GM18519 (cell line): Measurements from ENCODE around the gene SKAP1.
"Not testable (repeated sequence)": the region's sequence is repeated elsewhere in the genome, so short reads cannot be mapped to it uniquely, and the experiment has no call there.

Experiments
- ATAC-seq: cut with Tn5 transposase; IDR thresholded peaks from one replicate; pipeline ENCODE4 v1.9.1; 2021; ENCODE audit warnings: mild to moderate bottlenecking, moderate library complexity; ENCODE audit not compliant: unreplicated experiment, low FRiP score

Gene SKAP1

GRCh38 chr17:48251950-48252349, 178.1 kb downstream of the SKAP1 start:
- no peak for ATAC-seq

- no peak for ATAC-seq
Observed at GRCh38 chr17:48250949-48251348, 179.1 kb downstream of the SKAP1 start.

GRCh38 chr17:48250059-48250458, 180.0 kb downstream of the SKAP1 start:
- ATAC-seq, result not testable (repeated sequence)

- ATAC-seq, result no peak
Observed at GRCh38 chr17:48247603-48248002, 182.4 kb downstream of the SKAP1 start.

GRCh38 chr17:48247038-48247437, 183.0 kb downstream of the SKAP1 start:
- no peak for ATAC-seq

- ATAC-seq, result no peak
Observed at GRCh38 chr17:48246612-48247011, 183.4 kb downstream of the SKAP1 start.

GRCh38 chr17:48245465-48246033, 184.5 kb downstream of the SKAP1 start:
- not testable (repeated sequence) for ATAC-seq

- ATAC-seq, result no peak
Observed at GRCh38 chr17:48244814-48245213, 185.2 kb downstream of the SKAP1 start.

GRCh38 chr17:48244121-48244711, 185.8 kb downstream of the SKAP1 start:
- ATAC-seq, result no peak

- ATAC-seq, result no peak
Observed at GRCh38 chr17:48241770-48242497, 188.1 kb downstream of the SKAP1 start.

GRCh38 chr17:48241131-48241591, 188.9 kb downstream of the SKAP1 start:
- ATAC-seq, result peak; percentile 51

- ATAC-seq, result no peak
Observed at GRCh38 chr17:48240562-48241130, 189.4 kb downstream of the SKAP1 start.

GRCh38 chr17:48240122-48240521, 189.9 kb downstream of the SKAP1 start:
- ATAC-seq, result no peak

GRCh38 chr17:48239603-48239995, 190.4 kb downstream of the SKAP1 start:
- no peak for ATAC-seq

GRCh38 chr17:48238933-48239602, 190.9 kb downstream of the SKAP1 start:
- ATAC-seq, result no peak

- ATAC-seq, result no peak
Observed at GRCh38 chr17:48237456-48237855, 192.6 kb downstream of the SKAP1 start.

GRCh38 chr17:48236681-48237134, 193.3 kb downstream of the SKAP1 start:
- no peak for ATAC-seq

GRCh38 chr17:48234922-48235321, 195.1 kb downstream of the SKAP1 start:
- no peak for ATAC-seq

GRCh38 chr17:48231995-48232959, 197.7 kb downstream of the SKAP1 start:
- ATAC-seq, result no peak

GRCh38 chr17:48229936-48230335, 200.1 kb downstream of the SKAP1 start:
- ATAC-seq, result no peak
